ENCODE data around the gene DCC. TPM values are rescaled to one million over a fixed set of nuclear protein-coding genes. Genes with fewer than 3 reads are reported as not detected.

DCC gene
- polyA plus RNA-seq, 1 donor = 8.7 TPM

DNA sequence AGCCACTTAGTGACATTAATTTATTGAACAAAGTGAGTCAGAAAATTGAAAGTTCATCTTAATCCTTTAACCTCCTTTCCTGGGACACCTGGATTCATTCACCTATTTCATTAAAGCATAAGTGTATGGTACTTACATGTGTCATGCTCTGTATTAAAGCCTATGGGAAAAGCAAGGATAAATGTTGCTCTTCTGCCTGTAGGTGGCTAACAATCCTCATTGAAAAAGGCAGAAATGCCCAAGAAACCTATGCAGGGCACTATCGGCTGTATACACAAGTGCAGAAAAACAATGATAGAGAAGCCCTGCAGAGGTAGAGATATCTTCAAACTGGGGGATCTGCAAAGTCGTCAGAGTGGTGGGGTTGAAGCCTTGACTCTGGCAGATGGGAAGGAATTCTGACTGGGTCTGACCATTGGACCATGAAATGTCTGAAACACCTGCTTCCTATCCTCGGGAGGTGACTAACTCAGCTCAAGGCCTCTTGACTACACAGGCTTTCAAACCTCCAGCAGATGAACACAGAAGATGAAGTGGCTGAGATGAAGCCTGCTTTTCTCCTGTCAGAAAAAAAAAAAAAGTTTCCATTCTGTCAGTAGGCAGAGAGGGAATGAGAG lies 83.1 kb downstream of the DCC start:
- DNase-seq = no peak

DNA sequence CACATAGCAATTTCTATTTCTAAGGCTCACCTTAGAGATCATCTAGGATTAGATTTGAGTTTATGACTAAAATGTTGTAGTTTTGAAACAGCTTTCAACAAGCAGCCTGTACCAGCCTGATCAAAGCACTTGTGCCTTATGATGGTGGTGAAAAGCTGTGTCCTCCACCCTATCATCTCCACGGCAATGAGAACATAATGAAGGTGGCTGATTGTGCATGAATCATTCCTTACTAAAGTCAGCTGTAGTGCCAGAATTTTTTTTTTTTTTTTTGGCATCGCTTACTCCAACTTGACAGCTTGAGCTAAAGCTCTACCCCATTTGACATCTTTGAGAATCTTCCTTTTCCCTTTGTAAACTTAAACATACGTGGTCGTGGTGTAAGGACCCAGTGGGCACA lies 86.0 kb downstream of the DCC start:
- no peak for DNase-seq

DNA sequence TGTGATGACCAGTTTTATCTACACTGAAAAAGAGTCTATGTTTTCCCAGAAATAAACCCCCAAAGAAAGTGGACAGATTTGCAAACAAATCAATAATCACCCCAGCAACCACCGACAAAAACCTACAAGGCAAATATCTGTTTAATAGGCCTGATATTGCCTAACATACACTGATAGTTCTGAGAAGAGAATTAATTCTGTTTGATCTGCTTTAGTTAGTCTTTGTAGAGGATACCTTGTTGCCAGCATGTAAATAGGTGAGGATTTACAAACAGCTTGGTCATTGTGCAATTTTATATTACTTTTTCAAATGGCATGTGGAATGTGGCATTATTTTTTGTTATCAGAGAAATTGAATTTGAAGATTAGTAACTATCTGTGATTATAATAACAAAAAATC lies 86.5 kb downstream of the DCC start:
- no peak for DNase-seq

DNA sequence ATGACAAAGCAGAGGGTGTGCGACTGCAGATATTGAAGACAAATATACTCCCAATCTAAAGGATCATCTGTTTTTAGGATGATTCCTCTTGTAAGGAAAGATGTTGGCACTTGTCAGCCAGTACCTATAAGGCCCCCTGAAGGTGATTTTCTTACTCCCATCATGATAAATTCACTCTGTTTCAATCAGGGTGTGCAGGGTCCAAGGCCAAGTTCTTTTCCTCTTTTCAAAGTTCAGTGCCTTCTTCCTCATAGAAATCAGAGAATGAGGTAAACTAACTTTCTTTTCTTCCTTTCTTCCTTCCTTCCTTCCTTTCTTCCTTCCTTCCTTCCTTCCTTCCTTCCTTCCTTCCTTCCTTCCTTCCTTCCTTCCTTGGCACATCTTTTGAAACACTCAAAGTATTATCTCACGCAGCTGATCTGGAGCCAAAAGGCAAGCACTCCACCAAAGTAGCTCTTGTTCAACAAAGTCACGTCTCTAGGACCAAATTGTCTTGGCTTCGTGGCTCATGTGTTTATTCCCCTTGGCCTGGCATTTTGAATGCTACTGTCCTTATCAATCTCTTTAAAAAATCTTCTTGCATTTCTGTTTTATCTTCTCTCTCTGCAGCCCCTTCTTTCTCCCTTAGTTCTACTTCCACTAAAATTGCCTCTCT lies 87.7 kb downstream of the DCC start:
- DNase-seq = no peak

DNA sequence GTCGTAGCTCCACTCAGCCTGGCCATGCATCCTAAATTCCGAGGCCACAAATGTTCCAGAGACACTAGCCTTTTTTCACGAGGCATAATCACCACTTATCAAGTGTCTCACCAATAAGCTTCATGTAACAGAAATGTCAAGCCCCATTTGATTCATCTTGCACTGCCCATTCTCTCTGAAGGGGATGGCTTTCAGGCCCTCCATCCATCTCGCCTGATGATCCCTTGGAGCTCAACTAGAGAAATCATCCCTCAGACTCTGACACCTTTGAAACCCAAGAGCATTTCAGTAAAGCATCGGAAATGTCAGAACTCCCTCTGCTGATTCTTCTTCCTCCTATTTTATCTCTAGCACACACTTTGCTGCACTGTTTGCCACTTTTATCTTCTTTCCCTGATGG lies 91.7 kb downstream of the DCC start:
- no peak for DNase-seq

DNA sequence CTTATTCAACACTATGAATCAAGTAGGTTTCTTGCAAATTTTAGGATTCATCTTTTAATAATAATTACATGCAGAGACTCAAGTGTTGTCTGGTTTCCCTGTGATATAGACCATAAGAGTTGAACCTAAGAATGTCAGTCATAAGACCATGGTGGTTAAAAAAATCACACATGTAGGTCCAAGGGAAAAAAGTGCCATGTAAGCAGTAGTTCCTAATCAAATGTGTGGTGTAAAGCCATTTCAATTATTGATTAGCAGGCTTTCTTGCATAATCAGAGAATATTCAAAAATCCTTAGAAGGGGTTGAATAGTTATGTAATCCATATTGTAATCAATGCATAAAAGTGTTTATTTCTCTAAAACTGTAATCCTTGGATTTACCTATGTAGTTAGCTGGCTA lies 93.8 kb downstream of the DCC start:
- DNase-seq = no peak

DNA sequence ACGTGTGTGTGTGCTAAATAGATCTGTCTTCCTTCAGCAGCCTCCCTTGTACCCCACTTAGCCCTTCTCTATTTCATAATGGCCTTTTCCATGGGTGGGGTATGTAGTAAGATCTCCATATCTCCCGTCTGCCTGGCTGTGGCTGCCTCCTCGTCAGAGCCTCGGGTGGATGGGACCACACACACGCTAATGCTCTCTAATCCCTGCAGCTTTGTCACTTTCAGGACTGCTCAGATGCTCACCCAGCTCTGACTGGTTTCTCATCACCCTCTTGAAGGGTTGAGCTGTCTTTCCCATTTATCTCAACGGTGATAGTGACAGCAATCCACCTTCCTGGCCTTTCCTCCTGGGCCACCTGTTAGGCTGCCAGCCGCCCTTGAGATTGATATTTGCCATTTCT lies 95.3 kb downstream of the DCC start:
- no peak for DNase-seq

DNA sequence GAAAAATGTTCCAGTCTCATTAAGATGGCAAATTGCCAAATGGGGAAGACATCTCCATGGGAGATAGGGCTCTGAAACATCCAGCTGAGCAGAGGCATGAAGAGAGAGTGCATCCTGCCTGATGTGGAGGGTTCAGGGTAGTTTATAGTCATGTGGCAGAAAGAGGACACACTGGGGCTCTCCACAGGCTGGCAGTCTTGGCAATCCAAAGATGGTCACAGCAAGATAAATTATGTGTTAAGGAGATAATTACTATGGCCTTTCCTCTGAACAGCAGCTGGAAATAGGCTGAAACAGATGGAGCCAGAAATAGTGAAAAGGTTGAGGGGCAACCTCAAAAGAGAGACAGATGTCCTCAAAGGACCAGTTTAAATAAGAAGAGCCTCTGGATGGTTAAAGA lies 97.2 kb downstream of the DCC start:
- no peak for DNase-seq

DNA sequence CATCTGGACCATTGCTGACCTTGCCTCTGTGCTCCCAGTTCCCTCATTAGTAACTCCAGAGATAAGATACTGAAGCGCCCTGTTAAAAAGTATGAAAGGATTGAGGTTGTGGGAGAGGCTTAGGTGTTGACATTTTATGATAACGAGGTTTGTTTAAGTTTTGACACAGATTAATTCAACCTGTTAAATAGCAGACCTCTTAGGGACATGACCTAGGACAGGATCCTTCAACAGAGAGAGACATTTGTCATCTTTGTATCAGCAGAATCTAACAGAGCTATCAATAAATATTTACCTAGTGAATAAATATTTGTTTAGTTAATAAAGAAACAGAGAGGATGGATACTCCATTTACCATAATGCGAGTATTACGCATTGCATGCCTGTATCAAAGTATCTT lies 99.5 kb downstream of the DCC start:
- DNase-seq = no peak

DNA sequence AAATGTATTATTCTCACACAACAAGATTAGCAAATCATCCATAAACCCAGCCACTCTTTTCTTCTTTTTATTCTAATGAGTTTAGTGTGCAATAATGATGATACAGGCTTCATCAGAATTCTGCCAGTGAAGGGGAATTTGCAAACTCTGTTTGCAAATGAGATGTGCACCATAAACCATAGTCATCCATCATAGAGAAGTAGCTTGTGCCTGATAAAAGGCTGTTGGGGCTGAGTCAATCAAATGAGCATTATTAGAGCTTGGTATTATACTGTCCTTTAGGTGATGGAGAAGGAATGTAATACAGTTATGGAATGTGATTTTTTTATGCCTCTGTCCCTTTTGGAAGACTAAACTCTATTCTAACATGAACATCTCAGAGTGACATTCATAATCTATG lies 101.8 kb downstream of the DCC start:
- DNase-seq = no peak

DNA sequence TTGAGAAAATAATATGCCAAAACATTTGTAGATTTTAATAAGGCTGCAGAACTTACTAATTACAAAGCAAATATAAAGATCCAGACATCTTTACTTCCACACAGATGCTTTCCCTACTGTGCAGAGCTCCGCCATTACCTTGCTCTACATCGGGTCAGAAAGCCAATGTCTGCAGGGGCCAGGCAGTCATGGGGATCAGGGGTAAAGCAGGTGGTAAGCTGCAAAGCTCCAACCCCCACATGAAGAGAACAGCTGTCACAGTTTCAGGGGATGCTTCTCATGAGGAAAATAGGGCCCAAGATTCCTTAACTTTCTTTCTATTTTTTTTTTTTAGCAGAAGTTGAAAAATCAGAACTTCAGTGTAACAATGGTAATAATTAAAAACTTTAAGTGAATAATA lies 102.7 kb downstream of the DCC start:
- DNase-seq = no peak

DNA sequence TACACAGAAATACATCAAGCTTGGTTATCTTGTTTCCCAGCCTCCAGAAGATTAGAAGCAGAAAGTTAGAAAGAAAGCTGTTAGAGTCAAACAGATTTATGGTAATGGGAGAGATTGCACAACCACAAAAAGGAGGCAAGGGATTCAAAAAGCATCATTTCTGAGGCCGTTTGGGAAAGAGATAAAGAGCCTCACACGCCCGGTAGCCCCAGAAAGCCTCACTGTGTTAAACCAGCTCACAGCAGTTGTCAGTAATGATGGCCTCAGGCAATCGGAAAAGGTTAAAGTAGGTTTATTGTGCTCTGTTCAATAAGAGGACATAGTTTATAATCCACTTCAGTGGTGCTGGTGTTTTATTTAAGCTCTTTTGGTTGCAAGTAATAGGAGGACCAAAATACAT lies 111.3 kb downstream of the DCC start:
- DNase-seq = no peak

DNA sequence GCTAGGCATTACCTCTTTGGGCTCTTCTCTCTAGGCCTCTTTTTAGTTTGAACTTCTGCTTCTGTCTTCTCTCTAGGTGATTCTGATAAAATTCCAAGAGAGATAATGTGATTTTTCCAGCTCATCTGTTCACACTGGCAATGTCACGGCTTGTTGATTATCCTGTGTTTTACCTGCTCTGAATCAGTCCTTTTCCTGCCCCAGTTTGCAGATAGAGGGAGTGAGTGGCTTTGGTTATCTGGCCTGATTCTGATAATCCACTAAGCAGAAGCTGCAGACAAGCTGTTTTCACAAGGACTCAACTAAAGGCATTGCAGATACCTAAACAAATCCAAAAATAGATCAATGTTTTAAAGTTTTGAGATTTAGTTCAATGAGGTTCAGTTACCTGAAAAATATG lies 111.9 kb downstream of the DCC start:
- DNase-seq = no peak

DNA sequence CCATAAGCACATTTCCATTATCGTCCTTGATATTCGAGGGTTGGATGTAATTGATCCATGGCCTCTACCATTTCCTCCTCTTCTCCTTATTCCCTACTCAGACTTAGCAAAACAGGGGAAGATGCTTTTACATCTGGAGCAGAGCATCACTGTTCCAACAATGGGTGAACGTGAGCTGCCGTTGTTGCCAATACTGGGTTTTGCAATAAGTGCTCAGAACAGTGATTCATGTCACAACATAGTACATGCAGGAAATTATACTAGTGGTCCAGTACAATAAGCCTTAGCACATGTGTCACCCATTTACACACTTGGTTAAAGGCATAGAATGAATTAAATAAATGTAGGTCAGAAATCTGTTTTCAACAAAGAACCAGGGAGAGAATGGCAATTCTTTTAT lies 112.4 kb downstream of the DCC start:
- DNase-seq = no peak

DNA sequence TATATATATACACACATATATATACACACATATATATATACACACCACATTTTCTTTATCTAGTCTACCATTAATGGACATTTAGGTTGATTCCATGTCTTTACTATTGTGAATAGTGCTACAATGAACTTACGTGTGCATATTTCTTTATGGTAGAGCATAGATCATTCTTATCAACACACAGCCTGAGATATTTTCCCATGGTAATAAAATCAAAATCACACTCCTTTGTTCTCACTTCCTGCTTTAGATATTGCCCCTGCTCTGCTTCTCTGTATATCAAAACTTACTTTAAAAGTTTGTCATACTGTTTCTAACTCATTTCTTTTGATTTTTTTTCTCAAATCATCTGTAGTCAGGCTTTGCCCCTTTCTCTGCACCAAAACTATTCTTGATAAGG lies 119.9 kb downstream of the DCC start:
- DNase-seq = no peak

DNA sequence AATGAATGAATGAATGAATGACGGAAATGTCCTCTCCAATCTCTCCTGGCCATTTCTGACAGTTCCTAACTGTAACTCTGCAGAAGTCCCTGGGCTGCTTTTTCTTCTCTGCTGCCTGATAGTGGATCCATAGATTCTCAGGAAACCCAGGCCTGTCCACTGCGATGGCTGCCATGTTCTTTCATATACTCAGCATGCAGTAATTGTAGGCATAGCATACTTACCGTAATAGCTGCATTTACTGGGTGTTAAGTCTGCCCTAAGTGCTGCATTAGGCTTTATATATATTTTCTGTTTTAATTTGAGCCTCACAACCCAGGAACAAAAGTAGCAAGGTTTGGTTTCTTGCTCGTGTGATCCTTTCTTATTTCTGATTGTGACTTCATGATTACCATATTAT lies 122.9 kb downstream of the DCC start:
- DNase-seq = no peak

DNA sequence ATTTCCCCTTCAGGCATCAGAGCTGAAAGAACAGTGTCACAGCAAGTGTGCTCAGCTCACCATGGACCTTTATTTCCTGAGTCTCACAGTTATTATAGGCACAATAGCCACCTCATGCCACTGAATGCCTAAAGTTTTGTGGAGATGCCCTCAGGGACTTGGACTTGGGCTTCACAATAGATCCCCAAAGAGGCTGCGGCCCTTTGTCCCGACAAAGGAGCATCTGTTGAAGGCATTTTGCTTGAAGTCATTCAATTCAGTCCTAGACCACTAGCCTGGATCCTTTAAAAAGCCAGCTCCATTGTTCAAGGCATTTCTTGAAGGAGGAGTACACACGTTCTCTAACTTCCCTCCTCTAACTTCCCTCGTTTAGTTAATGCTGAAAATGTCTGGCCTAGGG lies 125.4 kb downstream of the DCC start:
- no peak for DNase-seq

DNA sequence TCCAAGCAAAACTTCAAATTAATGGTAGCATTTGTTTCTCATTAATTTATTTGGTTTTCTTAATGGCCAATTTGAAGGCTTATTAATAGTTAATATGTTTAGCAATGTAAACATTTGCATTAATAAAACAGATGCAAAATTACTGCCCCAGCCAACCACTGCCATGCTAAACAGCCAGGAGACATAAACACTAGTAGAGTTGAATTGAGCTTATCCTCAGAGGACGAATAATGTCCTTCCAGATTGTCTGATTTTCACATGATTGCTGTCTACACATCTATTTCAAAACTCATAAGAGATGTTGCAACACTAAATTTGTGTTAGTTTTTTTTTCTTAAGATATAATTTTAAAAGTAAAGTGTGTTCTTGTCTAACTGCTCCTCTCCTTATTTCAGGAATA lies 128.5 kb downstream of the DCC start:
- DNase-seq = no peak

DNA sequence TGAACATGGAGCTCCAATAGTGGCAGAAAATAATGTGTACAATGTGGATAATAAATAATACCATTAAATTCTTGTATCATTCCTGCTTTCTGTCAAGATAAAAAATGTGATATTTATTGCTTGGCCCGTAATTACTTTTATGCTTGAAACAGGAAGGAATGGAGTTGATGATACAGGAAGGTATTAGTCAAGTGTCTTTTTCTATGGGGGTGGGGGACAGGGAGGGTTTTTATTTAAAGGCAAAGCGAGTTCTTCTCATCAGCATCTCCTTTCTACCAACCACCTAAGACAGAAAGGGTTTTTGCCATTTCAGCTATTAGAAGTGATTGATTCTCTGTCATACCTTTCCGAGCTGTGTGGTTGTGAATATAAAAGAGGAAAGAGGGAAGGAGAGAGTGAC lies 135.3 kb downstream of the DCC start:
- DNase-seq = no peak

DNA sequence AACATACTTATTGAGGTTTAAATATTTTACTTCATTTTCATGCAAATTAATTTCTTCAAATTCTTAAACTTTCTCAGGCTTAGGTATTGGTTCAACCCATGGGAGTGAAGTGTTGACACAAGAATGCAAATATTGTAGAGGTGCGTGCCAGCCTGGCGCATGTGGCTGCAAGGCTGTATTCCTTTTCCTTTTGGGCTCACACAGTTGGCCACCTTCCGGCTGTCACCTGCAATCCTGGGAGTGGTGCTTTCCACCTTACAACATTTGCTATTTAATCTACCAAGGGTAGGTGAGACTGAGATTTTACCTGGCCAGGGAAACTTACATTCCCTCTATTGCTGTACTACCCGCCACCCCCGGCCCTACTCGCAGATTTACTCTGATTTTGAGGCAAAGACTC lies 141.1 kb downstream of the DCC start:
- DNase-seq = no peak

DNA sequence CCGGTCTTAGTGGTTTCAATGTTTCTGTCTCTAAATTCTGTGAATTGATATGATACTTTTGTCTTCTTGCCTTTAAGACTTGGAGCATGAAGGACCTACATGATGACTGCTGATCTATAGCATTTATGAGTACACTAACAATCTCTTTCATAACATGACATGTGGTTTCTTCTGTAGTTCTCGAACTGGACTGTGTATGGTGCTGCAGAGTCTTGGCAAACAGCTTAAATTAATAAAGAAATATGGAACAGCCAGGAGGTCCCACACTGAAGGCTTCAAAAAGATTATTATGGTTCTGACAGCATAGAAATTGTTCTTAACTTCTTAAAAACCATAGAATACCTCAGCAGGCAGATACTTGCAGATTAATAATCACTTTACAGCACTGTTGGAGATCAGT lies 145.0 kb downstream of the DCC start:
- no peak for DNase-seq

DNA sequence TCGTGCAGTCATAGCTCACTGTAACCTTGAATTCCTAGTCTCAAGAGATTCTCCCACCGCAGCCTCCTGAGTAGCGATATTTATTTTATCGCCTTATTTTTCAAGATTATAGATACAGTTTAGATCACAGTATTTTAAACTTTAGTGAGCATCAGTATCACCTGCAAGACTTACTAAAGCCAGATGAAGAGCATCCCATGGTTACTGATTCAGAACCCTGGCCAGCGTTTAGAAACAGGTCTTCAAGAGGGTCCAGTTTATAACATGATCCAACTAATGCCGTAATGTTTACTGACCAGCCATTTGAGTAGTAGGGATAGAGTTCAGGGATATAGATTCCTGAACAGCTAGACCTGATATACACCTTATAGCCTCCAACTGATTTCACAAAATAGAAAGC lies 146.1 kb downstream of the DCC start:
- no peak for DNase-seq

DNA sequence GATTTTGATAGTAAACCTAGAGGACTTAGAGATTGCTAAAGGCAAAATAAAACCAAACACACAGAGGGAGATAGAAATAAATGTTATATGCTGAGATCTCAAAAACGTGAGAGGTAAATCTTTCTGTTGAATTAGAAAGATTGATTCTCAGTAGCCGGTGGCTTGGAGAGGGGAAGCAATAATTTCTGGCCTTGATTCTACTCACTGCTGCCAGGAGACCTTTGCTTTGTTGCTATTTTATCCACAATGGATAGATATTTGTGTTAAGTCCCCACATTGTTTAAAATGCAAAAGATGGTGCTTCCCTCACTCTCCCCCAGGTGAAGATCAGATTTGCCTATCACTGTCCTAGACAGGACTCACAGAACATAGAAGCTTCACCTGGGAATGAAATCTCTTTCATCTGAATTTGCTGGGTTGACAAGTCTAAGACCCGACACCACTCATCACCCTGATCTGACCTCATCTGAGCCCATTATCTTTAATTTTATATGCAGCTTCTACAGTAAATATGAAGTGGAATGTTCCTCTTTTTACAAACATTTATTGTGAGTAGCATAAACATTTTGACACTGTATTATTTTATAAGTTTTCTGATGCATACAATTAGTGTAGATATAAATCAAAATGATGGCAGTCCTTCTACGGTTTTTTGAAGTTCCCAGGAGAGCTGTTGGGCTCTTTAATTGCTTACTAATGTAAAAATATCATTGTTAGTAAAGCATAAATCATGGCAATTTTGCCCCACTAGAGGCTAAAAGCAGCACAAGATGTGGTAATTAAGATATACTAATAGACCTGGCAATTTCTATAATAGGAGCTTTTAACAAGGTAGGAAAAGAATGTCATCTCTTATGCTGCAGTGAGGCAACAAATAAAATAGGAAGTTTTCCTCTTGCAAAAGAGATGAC lies 149.7 kb downstream of the DCC start:
- no peak for DNase-seq

DNA sequence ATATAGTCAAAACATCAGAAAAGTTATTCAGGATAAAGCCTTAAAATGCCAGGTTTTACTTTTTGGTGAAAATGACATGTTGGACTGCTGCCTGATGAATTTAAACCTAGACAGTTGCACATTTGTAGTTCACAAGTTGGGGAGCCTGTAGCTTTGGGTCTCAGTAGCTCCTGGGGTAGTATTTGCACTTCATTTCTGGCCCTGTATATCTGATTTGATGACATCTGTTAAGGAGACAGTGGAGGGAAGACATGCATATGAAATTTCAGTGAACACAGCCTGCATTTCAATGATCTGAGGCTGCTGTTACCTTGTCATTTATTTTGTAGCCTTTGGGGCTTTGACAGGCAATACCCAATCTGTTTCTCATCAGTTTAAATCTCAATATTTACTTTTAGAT lies 156.4 kb downstream of the DCC start:
- no peak for DNase-seq

All from left kidney (tissue), 2 donors.